ENCODE measurements around the gene FBXL13. TPM values are rescaled to one million over a fixed set of nuclear protein-coding genes. Genes with fewer than 3 reads are reported as not detected.
A peak's percentile ranks its signal among the peaks of the same experiment; 100 is the strongest.

Gene FBXL13
- total RNA-seq = 1 to 10 TPM; 4.2 to 5.6 TPM

- intact Hi-C loops (cut with DNase I) = no loop called here
- peaks cover 28% of the 10 kb centered on the region for H3K4me1 ChIP-seq
- DNase-seq (peak; percentile 90 to 95 (median 91)), ATAC-seq (peak; percentile 92)
- no peaks in the 10 kb centered on the region for H3K9me3 ChIP-seq
- H3K4me3 ChIP-seq = peak within 1 kb of the TSS; percentile 16 to 96
- no peaks in the 10 kb centered on the region for H3K36me3 ChIP-seq (replicated peaks in 1 of 2; ENCODE audit: insufficient read depth in 1 of 2, low read depth in 2 of 2)
- H3K27me3 ChIP-seq = no peaks in the 10 kb centered on the region
- 0% methylated on average over 26 to 78 of the region's 83 CpGs for WGBS, 2 donors
- TF ChIP-seq, protein P1, sequence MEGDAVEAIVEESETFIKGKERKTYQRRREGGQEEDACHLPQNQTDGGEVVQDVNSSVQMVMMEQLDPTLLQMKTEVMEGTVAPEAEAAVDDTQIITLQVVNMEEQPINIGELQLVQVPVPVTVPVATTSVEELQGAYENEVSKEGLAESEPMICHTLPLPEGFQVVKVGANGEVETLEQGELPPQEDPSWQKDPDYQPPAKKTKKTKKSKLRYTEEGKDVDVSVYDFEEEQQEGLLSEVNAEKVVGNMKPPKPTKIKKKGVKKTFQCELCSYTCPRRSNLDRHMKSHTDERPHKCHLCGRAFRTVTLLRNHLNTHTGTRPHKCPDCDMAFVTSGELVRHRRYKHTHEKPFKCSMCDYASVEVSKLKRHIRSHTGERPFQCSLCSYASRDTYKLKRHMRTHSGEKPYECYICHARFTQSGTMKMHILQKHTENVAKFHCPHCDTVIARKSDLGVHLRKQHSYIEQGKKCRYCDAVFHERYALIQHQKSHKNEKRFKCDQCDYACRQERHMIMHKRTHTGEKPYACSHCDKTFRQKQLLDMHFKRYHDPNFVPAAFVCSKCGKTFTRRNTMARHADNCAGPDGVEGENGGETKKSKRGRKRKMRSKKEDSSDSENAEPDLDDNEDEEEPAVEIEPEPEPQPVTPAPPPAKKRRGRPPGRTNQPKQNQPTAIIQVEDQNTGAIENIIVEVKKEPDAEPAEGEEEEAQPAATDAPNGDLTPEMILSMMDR (IDR thresholded peaks at IDR 0.05) = peak in 4 of 7 experiments; percentile 22 to 53 (median 40)
- TF ChIP-seq POLR2A (IDR thresholded peaks at IDR 0.05) = peak; percentile 39 to 66 (median 58)
- H3K27ac ChIP-seq = peak within 1 kb of the TSS; percentile 81 to 97 (median 86)
Observed at GRCh38 chr7:103074519-103075336, at the start of gene FBXL13, which contains the start of gene ARMC10. TSS of gene FBXL13 (minus strand) at chr7:103074796. TSS of gene ARMC10 (plus strand) at chr7:103075140. CDS start at chr7:103075273, 133 bp downstream.

- whole genome bisulfite sequencing, 2 donors = 60 to 66% methylated on average over 3 of the region's 3 CpGs
- Histone ChIP-seq H3K27ac (no peak overlapping the region), H3K4me3 (no peak overlapping the region), H3K36me3 (replicated peaks in 1 of 2; ENCODE audit: insufficient read depth in 1 of 2, low read depth in 2 of 2) (peaks cover 0 to 6% of the 10 kb centered on the region in 2 donors), H3K9me3 (no peaks in the 10 kb centered on the region), H3K4me1 (no peaks in the 10 kb centered on the region), H3K27me3 (no peaks in the 10 kb centered on the region)
- DNase-seq (no peak), ATAC-seq (no peak)
- intact Hi-C loops (cut with DNase I) = no loop called here
- TF ChIP-seq, protein P1 (IDR thresholded peaks at IDR 0.05) = no peak
- TF ChIP-seq POLR2A (IDR thresholded peaks at IDR 0.05) = no peak
Observed at GRCh38 chr7:103123529-103123928, 48.9 kb upstream of the FBXL13 start.

- Histone ChIP-seq H3K4me1 (peaks cover 5% of the 10 kb centered on the region), H3K4me3 (no peak overlapping the region), H3K27ac (no peak overlapping the region), H3K27me3 (no peaks in the 10 kb centered on the region), H3K36me3 (replicated peaks in 1 of 2; ENCODE audit: insufficient read depth in 1 of 2, low read depth in 2 of 2) (peaks cover 0 to 4% of the 10 kb centered on the region in 2 donors), H3K9me3 (no peaks in the 10 kb centered on the region)
- no peak for ATAC-seq
- no peak for DNase-seq
- intact Hi-C loops (cut with DNase I) = no loop called here
- TF ChIP-seq, protein P1 (IDR thresholded peaks at IDR 0.05) = no peak
- TF ChIP-seq POLR2A (IDR thresholded peaks at IDR 0.05) = no peak
Observed at GRCh38 chr7:103121641-103122040, 47.0 kb upstream of the FBXL13 start.

- intact Hi-C loops (cut with DNase I) = no loop called here
- Histone ChIP-seq H3K27me3 (no peaks in the 10 kb centered on the region), H3K27ac (no peak overlapping the region), H3K36me3 (replicated peaks in 1 of 2; ENCODE audit: insufficient read depth in 1 of 2, low read depth in 2 of 2) (peaks cover 0 to 4% of the 10 kb centered on the region in 2 donors), H3K4me3 (no peak overlapping the region), H3K9me3 (no peaks in the 10 kb centered on the region), H3K4me1 (peaks cover 7% of the 10 kb centered on the region)
- WGBS, 2 donors = 100% methylated on average over 1 of the region's 1 CpG
- TF ChIP-seq POLR2A (IDR thresholded peaks at IDR 0.05) = no peak
- ATAC-seq (no peak), DNase-seq (no peak)
Observed at GRCh38 chr7:103120362-103120761, 45.8 kb upstream of the FBXL13 start.

GRCh38 chr7:103119791-103120291 is 45.2 kb upstream of the FBXL13 start:
- WGBS, 2 donors = 95 to 98% methylated on average over 11 of the region's 11 CpGs

More at GRCh38 chr7:103119791-103120291, 45.2 kb upstream of the FBXL13 start:
- peaks cover 7% of the 10 kb centered on the region for H3K4me1 ChIP-seq
- H3K36me3 ChIP-seq (replicated peaks in 1 of 2; ENCODE audit: insufficient read depth in 1 of 2, low read depth in 2 of 2) = peaks cover 0 to 4% of the 10 kb centered on the region in 2 donors
- TF ChIP-seq, protein P1 (IDR thresholded peaks at IDR 0.05) = no peak
- no peak for TF ChIP-seq POLR2A (IDR thresholded peaks at IDR 0.05)
- H3K9me3 ChIP-seq = no peaks in the 10 kb centered on the region
- ATAC-seq = no peak
- no peak for DNase-seq
- intact Hi-C loops (cut with DNase I) = no loop called here
- no peak overlapping the region for H3K4me3 ChIP-seq
- H3K27ac ChIP-seq = no peak overlapping the region
- no peaks in the 10 kb centered on the region for H3K27me3 ChIP-seq
